HG02943 (cell line): Measurements from ENCODE around the gene CACNA1A.

Experiments
- ATAC-seq: cut with Tn5 transposase; IDR thresholded peaks from one replicate; pipeline ENCODE4 v1.9.1; 2021; ENCODE audit warnings: mild to moderate bottlenecking, low read depth, moderate library complexity; ENCODE audit not compliant: unreplicated experiment

The CACNA1A gene

DNA sequence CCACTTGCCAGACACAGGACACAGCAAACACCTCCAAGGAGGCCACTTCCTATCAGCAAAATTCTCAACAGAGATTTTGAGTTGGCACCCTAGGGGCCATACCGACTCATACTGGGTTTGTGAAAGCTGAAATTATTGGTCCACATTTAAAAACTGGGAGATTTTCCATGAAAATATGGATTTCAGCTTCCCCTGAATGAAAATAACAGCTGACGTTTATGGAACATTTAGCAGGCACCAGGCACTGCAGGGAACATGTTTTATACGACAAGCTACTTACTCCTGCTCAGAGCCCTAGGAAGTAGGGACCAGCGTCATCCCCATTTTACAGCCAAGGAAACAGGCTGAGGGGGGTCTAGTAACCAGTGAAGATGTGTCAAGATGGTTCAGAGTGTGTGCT lies 186.8 kb downstream of the CACNA1A start:
- no peak for ATAC-seq

DNA sequence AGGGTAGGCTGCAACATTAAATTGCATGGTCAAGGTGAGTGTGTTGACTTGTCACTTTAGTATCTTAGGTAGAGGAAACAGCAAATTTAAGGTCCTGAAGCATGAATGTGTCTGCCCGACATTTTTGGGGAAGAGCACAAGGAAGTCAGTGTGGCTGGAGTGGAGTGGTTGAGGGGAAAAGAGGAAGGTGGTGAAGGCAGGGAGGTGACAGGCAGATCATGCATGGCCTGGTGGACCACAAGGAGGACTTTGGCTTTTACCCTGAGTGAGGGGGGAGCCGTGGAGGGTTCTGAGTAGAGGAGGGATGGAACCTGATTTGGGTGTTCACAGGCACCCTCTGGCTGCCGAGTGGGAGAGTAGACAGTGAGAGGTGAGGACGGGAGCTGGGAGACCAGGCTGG lies 188.1 kb downstream of the CACNA1A start:
- no peak for ATAC-seq

GRCh38 chr19:13315495-13315894 lies 190.8 kb downstream of the CACNA1A start:
- ATAC-seq: no peak

GRCh38 chr19:13314761-13315160 lies 191.5 kb downstream of the CACNA1A start:
- no peak for ATAC-seq

GRCh38 chr19:13313875-13314274 lies 192.4 kb downstream of the CACNA1A start:
- no peak for ATAC-seq

DNA sequence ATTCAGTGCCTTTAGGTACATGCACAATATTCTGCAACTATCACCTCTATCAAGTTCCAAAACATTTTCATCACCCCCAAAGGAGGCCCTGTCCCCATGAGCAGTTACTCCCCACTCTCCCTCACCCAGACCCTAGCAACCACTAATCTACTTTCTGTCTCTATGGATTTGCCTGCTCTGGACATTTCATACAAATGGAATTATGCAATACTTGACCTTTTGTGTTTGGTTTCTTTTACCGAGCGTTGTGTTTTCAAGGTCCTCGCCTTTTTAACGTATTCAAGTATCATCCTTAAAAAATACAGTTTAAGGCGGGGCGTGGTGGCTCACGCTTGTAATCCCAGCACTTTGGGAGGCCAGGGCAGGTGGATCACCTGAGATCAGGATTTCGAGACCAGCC lies 196.4 kb downstream of the CACNA1A start:
- ATAC-seq: no peak

DNA sequence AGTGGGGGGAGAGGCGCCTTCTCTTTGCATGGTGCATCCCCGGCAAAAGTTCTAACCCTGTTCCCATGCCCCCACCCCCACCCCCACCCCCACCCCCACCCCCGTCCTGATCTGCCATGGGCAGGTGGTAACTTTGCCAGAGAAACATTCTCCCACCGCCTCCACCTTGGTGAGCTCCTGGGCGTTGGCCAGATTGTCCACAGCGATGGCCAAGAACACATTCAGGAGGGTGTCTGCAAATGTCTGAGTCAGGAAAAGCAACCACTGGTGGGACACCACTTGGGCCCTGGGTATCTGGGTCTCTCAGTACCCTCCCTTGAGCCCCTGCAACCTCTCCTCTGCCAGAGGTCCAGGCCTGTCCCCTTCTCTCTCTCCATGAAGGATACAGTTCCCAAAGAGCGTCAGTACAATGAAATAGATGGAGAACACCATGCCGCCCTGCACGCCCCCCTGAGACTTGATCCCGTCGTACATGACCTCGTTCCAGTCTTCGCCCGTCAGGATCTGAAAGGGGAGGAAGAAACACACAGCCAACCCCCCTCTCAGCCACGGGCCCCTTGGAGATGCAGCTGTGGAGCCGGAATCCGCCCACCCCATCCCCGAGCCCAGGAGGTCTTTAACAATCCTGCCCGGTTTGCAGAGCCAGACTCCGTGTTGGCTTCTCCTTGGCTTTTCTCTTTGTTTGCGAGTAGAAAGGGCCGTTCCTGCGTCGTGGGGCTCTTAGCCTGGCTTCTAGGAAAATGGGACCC lies 202.7 kb downstream of the CACNA1A start:
- no peak for ATAC-seq

GRCh38 chr19:13302526-13303270 lies 203.6 kb downstream of the CACNA1A start:
- ATAC-seq: no peak

DNA sequence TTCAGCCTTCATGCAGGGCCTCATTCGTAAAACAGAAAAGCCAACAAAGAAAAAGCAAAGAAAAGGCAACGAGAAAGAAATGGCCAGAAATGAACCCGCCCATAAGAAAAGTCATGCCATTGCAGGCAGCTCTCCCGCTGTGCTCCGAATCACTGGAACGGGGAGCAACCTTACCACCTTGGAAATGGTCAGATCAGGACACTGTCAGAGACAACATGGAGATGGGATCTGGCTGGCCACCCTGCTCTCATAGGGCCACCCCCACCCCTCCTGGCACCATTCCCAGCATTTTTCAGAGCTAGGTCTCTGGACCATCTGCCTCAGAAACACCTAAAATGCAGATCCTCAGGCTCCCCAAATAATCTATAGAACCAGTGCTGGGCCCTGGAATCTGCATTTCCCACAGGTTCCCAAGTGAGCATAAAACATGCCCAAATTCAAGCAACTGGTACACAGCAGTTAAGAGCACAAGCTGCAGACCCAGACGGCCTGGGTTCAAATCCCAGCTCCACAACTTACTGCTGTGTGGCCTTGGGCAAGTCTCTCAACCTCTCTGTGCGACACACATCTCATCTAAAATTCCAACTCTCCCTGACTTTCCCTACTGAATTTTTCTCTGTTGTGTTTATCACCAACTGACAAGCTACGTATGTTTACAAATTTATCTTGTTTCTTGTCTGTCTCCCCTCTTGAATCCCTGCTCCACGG lies 204.5 kb downstream of the CACNA1A start:
- ATAC-seq: no peak

DNA sequence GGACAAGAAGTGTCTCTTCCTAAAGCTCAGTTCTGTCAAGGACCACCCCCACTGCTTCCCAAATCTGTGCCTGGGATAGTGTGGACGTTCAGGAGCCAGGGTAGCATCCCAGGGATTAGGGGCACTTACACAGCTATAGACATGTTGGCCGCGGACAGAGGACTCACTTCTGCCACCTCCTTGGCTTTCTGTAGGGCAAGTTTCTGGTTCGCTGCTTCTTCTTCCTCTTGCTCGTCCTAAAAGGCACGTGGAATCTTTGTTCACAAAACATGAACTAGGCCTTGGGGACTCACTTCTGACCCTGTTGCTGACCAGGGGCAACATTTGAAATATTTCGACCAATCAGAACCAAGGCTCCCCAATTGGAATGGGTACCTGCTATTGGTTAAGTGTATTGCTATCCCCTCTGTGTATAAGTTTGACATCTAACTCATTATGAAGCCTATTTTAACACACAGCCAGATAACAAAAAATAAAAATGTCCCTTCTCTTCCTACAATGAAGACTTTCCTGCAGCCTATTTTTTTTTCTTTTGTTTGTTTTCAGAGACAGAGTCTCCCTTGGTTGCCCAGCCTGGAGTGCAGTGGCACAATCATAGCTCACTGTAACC lies 205.8 kb downstream of the CACNA1A start:
- no peak for ATAC-seq

DNA sequence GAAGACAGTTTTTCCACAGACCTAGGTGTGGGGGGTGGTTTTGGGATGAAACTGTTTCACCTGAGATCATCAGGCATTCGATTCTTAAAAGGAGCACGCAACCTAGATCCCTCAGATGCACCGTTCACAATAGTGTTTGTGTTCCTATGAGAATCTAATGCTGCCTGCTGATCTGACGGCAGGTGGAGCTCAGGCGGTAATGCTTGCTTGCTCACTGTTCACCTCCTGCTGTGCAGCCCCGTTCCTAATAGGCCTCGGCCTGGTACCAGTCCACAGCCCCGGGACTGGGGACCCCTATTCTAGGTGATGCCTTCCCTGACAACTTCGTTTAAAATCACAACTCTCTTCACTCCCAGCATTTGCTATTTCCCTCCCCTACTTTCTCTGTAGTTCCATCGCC lies 206.4 kb downstream of the CACNA1A start:
- no peak for ATAC-seq

GRCh38 chr19:13298565-13299481 lies 207.5 kb downstream of the CACNA1A start:
- ATAC-seq: no peak

DNA sequence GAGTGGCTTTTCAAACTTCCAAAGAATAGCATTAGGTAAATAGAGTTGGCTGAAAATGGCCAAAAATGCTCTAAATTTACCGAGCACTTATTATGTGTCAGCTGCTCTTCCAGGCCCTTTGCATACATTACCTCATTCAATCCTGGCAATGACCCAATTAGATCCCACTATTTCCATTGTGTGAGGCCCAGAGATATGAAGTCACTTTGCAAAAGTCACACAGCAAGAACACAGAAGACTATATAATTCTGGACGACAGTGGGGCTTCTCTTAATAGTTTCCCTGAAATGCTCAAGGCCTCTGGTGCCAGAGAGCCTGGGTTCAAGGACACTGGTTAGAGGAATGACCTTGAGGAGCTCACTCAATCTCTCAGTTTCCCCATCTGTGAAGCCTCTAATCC lies 209.3 kb downstream of the CACNA1A start:
- ATAC-seq: no peak

DNA sequence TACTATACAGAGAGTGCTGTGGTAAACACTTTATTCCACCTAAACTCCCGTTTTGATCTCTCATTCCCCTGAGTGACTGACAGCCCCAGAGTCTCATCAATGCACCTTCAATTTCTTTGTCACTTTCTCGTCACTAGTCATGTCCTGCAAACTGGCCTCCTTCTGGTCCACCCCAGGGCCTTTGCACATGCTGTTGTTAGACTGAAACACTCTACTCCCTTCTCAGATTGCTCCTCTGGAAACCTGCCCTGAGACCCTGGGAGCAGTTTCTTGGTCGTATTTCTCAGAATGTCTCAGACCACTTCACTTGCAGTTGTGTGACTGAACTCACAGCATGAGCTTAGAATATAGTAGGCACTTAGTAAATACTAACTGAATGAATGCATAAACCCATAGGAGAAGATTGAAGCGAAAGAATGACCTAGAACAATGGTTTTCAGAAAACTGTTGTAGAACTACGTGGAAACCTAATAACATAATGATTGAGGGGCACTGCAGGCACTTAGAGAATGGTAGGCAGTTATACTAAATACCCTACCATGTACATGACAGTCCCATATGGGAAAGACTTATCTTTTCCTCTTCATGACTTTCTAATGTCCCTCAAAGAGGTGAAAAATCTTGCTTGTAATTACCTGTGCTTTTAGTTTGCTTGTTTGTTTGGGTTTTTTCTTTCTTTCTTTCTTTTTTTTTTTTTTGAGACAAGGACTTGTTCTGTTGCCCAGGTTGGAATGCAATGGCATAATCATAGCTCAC lies 211.3 kb downstream of the CACNA1A start:
- ATAC-seq: no peak

DNA sequence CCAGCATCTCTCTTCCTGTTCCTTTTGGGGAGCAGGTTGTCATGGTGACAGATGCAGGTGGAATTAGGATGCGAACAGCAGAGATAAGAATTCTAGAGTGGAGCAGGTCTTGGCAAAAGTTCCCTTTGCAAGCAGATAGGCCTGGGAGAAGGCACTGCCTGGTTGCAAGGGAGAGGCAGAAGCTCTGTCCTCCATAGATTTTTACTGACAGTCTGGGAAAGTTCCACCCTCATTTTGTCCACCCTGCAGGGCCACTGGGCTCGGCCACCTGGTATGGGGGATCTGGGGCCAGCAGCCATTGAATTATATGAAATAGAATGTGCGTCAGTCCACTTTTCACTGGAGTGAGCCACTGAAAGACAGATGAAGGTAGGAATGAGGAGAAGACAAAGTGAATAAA lies 214.4 kb downstream of the CACNA1A start:
- ATAC-seq: no peak

- ATAC-seq: no peak
Observed at GRCh38 chr19:13290741-13291140, 215.5 kb downstream of the CACNA1A start.

GRCh38 chr19:13289295-13289694 lies 217.0 kb downstream of the CACNA1A start:
- ATAC-seq: no peak

- ATAC-seq: no peak
Observed at GRCh38 chr19:13286195-13286985, 219.9 kb downstream of the CACNA1A start.
